SK-N-SH (cell line): Measurements from ENCODE around the gene MYO1C. TPM values are rescaled to one million over a fixed set of nuclear protein-coding genes. Genes with fewer than 3 reads are reported as not detected.
"Not testable (repeated sequence)": the region's sequence is repeated elsewhere in the genome, so short reads cannot be mapped to it uniquely, and the experiment has no call there.

Experiments used
- CTCF ChIA-PET: fragments of 300-600, 350-600 bp; formaldehyde crosslinking; extraction: SDS; loops from one replicate; lab custom pipeline; 2021; lab: Yijun Ruan, JAX
- POLR2A ChIA-PET: fragments of 350-600 bp; sonication (Branson Sonifier 250); formaldehyde crosslinking; extraction: SDS; loops from one replicate; lab custom pipeline; 2020; ENCODE audit warnings: antibody characterized with exemption, inconsistent platforms; lab: Yijun Ruan, JAX
- DNase-seq: peaks from one replicate; pipeline ENCODE4 v3.0.0; 2012
- H2AFZ ChIP-seq: fragments of 200-600 bp; sonication (generic); 2 replicates; pipeline ENCODE4 v1.8.1; 2016; ENCODE audit warnings: antibody characterized with exemption, mild to moderate bottlenecking, low read depth
- H3F3A ChIP-seq: fragments of 200-600 bp; sonication (generic); replicated peaks from 2 replicates; pipeline ENCODE3; 2016; ENCODE audit warnings: antibody characterized with exemption, mild to moderate bottlenecking; ENCODE audit not compliant: insufficient read depth
- H3K27ac ChIP-seq, 2 experiments: fragments of 200-500 bp in 1 of 2; fragments of 200-600 bp in 1 of 2; sonication (Bioruptor generic) in 1 of 2; sonication (generic), shearing (Covaris generic) in 1 of 2; 2 replicates each; pipeline versions ENCODE4 v1.5.1 to v1.6.1; 2014 to 2016; ENCODE audit warnings: low read depth in 2 of 2, inconsistent platforms in 1 of 2, low read length in 1 of 2, mild to moderate bottlenecking in 1 of 2, mixed read lengths in 1 of 2
- H3K27me3 ChIP-seq: fragments of 200-600 bp; sonication (generic), shearing (Covaris generic); 2 replicates; pipeline ENCODE4 v1.6.1; 2016; ENCODE audit warnings: mixed run types; ENCODE audit not compliant: insufficient read depth
- H3K36me3 ChIP-seq, 2 experiments: fragments of 200-500 bp in 1 of 2; fragments of 200-600 bp in 1 of 2; sonication (Bioruptor generic) in 1 of 2; sonication (generic) in 1 of 2; replicated peaks in 1 of 2; 2 replicates each; pipeline versions ENCODE3 to v1.5.1; 2014 to 2016; ENCODE audit warnings: low read length in 1 of 2, mild to moderate bottlenecking in 1 of 2; ENCODE audit not compliant: insufficient read depth in 2 of 2, control insufficient read depth in 1 of 2
- H3K4me1 ChIP-seq, 2 experiments: fragments of 200-500 bp in 1 of 2; fragments of 200-600 bp in 1 of 2; sonication (Bioruptor generic) in 1 of 2; sonication (generic), shearing (Covaris generic) in 1 of 2; 2 replicates each; pipeline versions ENCODE4 v1.5.1 to v1.6.1; 2014 to 2016; ENCODE audit warnings: low read depth in 1 of 2, low read length in 1 of 2, mixed run types in 1 of 2; ENCODE audit not compliant: insufficient read depth in 2 of 2, control insufficient read depth in 1 of 2
- H3K4me2 ChIP-seq: fragments of 200-600 bp; sonication (generic), shearing (Covaris generic); 2 replicates; pipeline ENCODE4 v1.6.1; 2017; ENCODE audit warnings: mixed run types
- H3K4me3 ChIP-seq, 2 experiments: fragments of 200-500 bp in 1 of 2; fragments of 200-600 bp in 1 of 2; sonication (Bioruptor generic) in 1 of 2; sonication (generic), shearing (Covaris generic) in 1 of 2; 2 replicates each; pipeline versions ENCODE4 v1.5.1 to v1.8.1; 2014 to 2016; ENCODE audit warnings: low read depth in 2 of 2, inconsistent platforms in 1 of 2, low read length in 1 of 2, mild to moderate bottlenecking in 1 of 2, mixed read lengths in 1 of 2, moderate library complexity in 1 of 2
- H3K79me2 ChIP-seq: fragments of 200-600 bp; sonication (generic); 2 replicates; pipeline ENCODE4 v1.8.1; 2017; ENCODE audit warnings: mild to moderate bottlenecking; ENCODE audit not compliant: insufficient read depth
- H3K9ac ChIP-seq: fragments of 200-600 bp; sonication (generic); 2 replicates; pipeline ENCODE4 v1.6.1; 2017; ENCODE audit warnings: mixed run types
- H3K9me2 ChIP-seq: fragments of 200-600 bp; sonication (generic); 2 replicates; pipeline ENCODE4 v1.6.1; 2017; ENCODE audit warnings: mixed run types
- H3K9me3 ChIP-seq: fragments of 200-600 bp; sonication (generic); 2 replicates; pipeline ENCODE4 v1.6.1; 2017; ENCODE audit warnings: mixed run types, mild to moderate bottlenecking, moderate library complexity
- H4K20me1 ChIP-seq: fragments of 200-600 bp; sonication (generic); 2 replicates; pipeline ENCODE4 v1.6.1; 2017; ENCODE audit warnings: mild to moderate bottlenecking, mixed run types; ENCODE audit not compliant: insufficient read depth
- FOXM1 ChIP-seq: IDR thresholded peaks from 2 replicates; pipeline ENCODE4 v1.4.0; 2012; ENCODE audit warnings: low read depth, mild to moderate bottlenecking
- GABPA ChIP-seq: IDR thresholded peaks from 2 replicates; pipeline ENCODE4 v1.4.0; 2012; ENCODE audit warnings: low read depth, mild to moderate bottlenecking
- NFIC ChIP-seq: IDR thresholded peaks from 2 replicates; pipeline ENCODE4 v1.4.0; 2012; ENCODE audit warnings: borderline replicate concordance
- RFX5 ChIP-seq: IDR thresholded peaks from 2 replicates; pipeline ENCODE4 v1.6.1; 2012; ENCODE audit warnings: mild to moderate bottlenecking, improper control_type of control experiment, low read length
- USF1 ChIP-seq: IDR thresholded peaks from 2 replicates; pipeline ENCODE4 v1.4.0; 2012; ENCODE audit warnings: low read depth, borderline replicate concordance
- USF2 ChIP-seq: fragments of 150-350 bp; IDR thresholded peaks from 2 replicates; pipeline ENCODE4 v1.6.1; 2017; ENCODE audit warnings: antibody characterized with exemption, low read length, low read depth, borderline replicate concordance
- YY1 ChIP-seq: IDR thresholded peaks from 2 replicates; pipeline ENCODE4 v1.4.0; 2012; ENCODE audit warnings: low read depth, mild to moderate bottlenecking
- WGBS: methylation state at CpG from one replicate; pipeline ENCODE4 v1.1.6; 2017; ENCODE audit warnings: low lambda C conversion rate; 5-methylcytosine and 5-hydroxymethylcytosine counted together
- polyA plus RNA-seq, 3 experiments: library from polyadenylated mRNA; depleted of rRNA; stranded (reverse); fragments of >200 nt; gene quantifications; 2 replicates each; pipeline ENCODE4 v1.2.3, GENCODE V29; 2012

The MYO1C gene
- polyA plus RNA-seq, 1 of the 3 experiments (the other 2 are of a cell fraction), result 102 TPM

DNA sequence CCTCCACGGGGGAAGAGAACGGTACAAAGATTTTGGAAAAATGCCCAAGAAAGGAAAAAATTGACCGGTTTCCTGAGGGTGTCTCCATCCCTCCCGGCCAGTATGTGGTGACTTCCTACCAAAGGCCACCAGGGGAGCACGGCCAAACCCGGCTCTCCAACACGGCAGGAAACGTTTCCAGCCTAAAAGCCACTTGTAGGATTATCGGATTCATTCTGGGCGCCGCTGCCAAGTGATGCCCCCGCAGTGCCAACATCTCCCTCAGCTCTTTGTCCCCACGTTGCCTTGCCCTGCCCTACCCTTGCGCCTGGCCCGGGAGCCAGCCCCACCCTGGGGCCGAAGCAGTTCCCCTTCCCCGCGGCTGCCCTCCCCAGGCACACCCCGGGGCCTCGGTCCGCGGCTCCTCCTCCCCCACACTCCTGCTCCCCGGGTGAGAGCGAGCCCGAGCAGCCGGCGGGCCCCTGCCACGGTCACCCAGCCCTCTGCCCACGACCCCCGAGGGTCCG, 37.1 kb downstream of the MYO1C start (continued):
- TF ChIP-seq USF1 (no peak), USF2 (no peak), NFIC (peak; percentile 32; the same call in 1 of the 2 replicates)

GRCh38 chr17:1454541-1454940, 37.9 kb downstream of the MYO1C start:
- H3K4me2 ChIP-seq, result peak overlapping the region; percentile 91
- H3K27me3 ChIP-seq, result no peaks in the 10 kb centered on the region
- H3K9me3 ChIP-seq, result no peaks in the 10 kb centered on the region
- H2AFZ ChIP-seq, result no peak overlapping the region
- no peaks in the 10 kb centered on the region for H3K9me2 ChIP-seq
- 35% methylated on average over 9 of the region's 9 CpGs for WGBS
- TF ChIP-seq FOXM1, result no peak
- TF ChIP-seq RFX5, result no peak
- TF ChIP-seq YY1, result no peak
- TF ChIP-seq GABPA, result no peak
- no peak for TF ChIP-seq NFIC
- peaks cover 65% of the 10 kb centered on the region for H3K79me2 ChIP-seq
- peaks cover 3 to 11% of the 10 kb centered on the region in 2 experiments for H3K36me3 ChIP-seq
- H3K4me3 ChIP-seq, result peak overlapping the region; percentile 78
- H4K20me1 ChIP-seq, result peaks cover 61% of the 10 kb centered on the region
- no peak for DNase-seq
- POLR2A ChIA-PET, result no interaction called here
- H3K27ac ChIP-seq, result peak overlapping the region in 1 of 2 experiments; percentile 92; a peak in 2 of 4 replicates
- CTCF ChIA-PET, result interaction anchor here (0.9 to 1.6 kb wide), 2 partner anchors 21 to 89 kb away, joined by 3 to 6 read pairs; no protein-coding TSS in a partner anchor
- H3K4me1 ChIP-seq, result peaks cover 0 to 8% of the 10 kb centered on the region in 2 experiments; a peak in 1 of 4 replicates
- peak overlapping the region; percentile 98 for H3K9ac ChIP-seq
- H3F3A ChIP-seq, result peaks cover 14% of the 10 kb centered on the region

- H3K27ac ChIP-seq, POLR2A ChIA-PET, DNase-seq, H3K9me3 ChIP-seq, H3K9me2 ChIP-seq, H3K9ac ChIP-seq, H3K4me3 ChIP-seq, H2AFZ ChIP-seq, H3K4me1 ChIP-seq, H3K27me3 ChIP-seq, H3K4me2 ChIP-seq: not testable (repeated sequence)
- Histone ChIP-seq H3K36me3 (peaks cover 3 to 11% of the 10 kb centered on the region in 2 experiments), H3F3A (peaks cover 16% of the 10 kb centered on the region), H4K20me1 (peaks cover 69% of the 10 kb centered on the region), H3K79me2 (peaks cover 73% of the 10 kb centered on the region)
- CTCF ChIA-PET, result interaction anchor here (0.6 to 0.9 kb wide), 2 partner anchors 15 to 88 kb away, joined by 3 to 6 read pairs; no protein-coding TSS in a partner anchor
- WGBS, result 94% methylated on average over 11 of the region's 11 CpGs
These were observed 38.8 kb downstream of the MYO1C start for GRCh38 chr17:1453694-1454093.
